Endothelial cell of umbilical vein (primary cell): ENCODE results near the gene CSN1S1.

Experiments used
- CTCF ChIP-seq, 2 donors: IDR thresholded peaks; 1 replicate in 1 of 2; 2 replicates in 1 of 2; pipeline ENCODE4 v1.5.1; 2011; ENCODE audit warnings: low read length in 2 of 2, mild to moderate bottlenecking in 2 of 2, moderate library complexity in 2 of 2, control low read depth in 1 of 2, inconsistent platforms in 1 of 2, low read depth in 1 of 2; ENCODE audit not compliant: insufficient read depth in 1 of 2; ENCODE audit errors: extremely low read depth in 1 of 2
- EZH2 ChIP-seq: IDR thresholded peaks from 2 replicates; pipeline ENCODE4 v1.6.1; 2012; ENCODE audit warnings: borderline replicate concordance, low read depth, mild to moderate bottlenecking, moderate library complexity, low read length, inconsistent platforms; ENCODE audit not compliant: severe bottlenecking

GRCh38 chr4:69984030-69984443, 53.2 kb downstream of the CSN1S1 start:
- TF ChIP-seq CTCF (IDR thresholded peaks at IDR 0.05; ENCODE audit: extremely low read depth in 1 of 2, insufficient read depth in 1 of 2, low read depth in 1 of 2, low read length in 2 of 2): no peak
- no peak for TF ChIP-seq EZH2
